ENCODE results near the gene HPSE2. TPM values are rescaled to one million over a fixed set of nuclear protein-coding genes. Genes with fewer than 3 reads are reported as not detected.
"Not testable (repeated sequence)": the region's sequence is repeated elsewhere in the genome, so short reads cannot be mapped to it uniquely, and the experiment has no call there.

HPSE2 gene
- total RNA-seq, 1 experiment from 2014 or later, result not detected

GRCh38 chr10:99276848-99277486 lies 41.3 kb upstream of the HPSE2 start:
- H3K4me1 ChIP-seq (replicated peaks; ENCODE audit: insufficient read depth), result no peaks in the 10 kb centered on the region
- no peaks in the 10 kb centered on the region for H3K9me3 ChIP-seq (ENCODE audit: insufficient read depth, low read depth)
- no TSS peak for BruUV-seq (replicated peaks)
- H4K20me1 ChIP-seq (ENCODE audit: insufficient read depth), result no peaks in the 10 kb centered on the region
- H3K9me2 ChIP-seq (ENCODE audit: insufficient read depth), result no peaks in the 10 kb centered on the region
- no peak for DNase-seq
- ChIA-PET POLR2A (ENCODE audit: unreplicated experiment) (interaction anchor here (0.6 kb wide), 1 partner anchor 56 kb away, joined by 7 read pairs; no protein-coding TSS in a partner anchor), CTCF (no interaction called here)
- no peaks in the 10 kb centered on the region for H3K36me3 ChIP-seq (ENCODE audit: low read depth)
- no peak overlapping the region for H3K4me2 ChIP-seq
- H3K27me3 ChIP-seq (ENCODE audit: insufficient read depth, low read depth), result peaks cover 2% of the 10 kb centered on the region; the same call in 1 of the 2 replicates
- TF ChIP-seq CTCF (conservative IDR thresholded peaks at IDR 0.05), result peak; percentile 62
- TF ChIP-seq EZH2 (IDR thresholded peaks at IDR 0.05; ENCODE audit: low read depth), result no peak
- H3F3A ChIP-seq (ENCODE audit: insufficient read depth, low read depth), result no peaks in the 10 kb centered on the region
- H3K27ac ChIP-seq, result no peak overlapping the region
- no peak overlapping the region for H2AFZ ChIP-seq
- no peak overlapping the region for H3K4me3 ChIP-seq
- intact Hi-C loops (cut with micrococcal nuclease; ENCODE audit: unreplicated experiment), result no loop called here
- H3K79me2 ChIP-seq (ENCODE audit: low read depth), result no peaks in the 10 kb centered on the region

- no peak for TF ChIP-seq CTCF (conservative IDR thresholded peaks at IDR 0.05)
- TF ChIP-seq EZH2 (IDR thresholded peaks at IDR 0.05; ENCODE audit: low read depth), result no peak
- H3K9me2 ChIP-seq (ENCODE audit: insufficient read depth), result no peaks in the 10 kb centered on the region
- BruUV-seq (replicated peaks), result no TSS peak
- no peaks in the 10 kb centered on the region for H4K20me1 ChIP-seq (ENCODE audit: insufficient read depth)
- H3K4me3 ChIP-seq, result no peak overlapping the region
- peaks cover 12% of the 10 kb centered on the region for H3K27me3 ChIP-seq (ENCODE audit: insufficient read depth, low read depth)
- H3K4me1 ChIP-seq (replicated peaks; ENCODE audit: insufficient read depth), result no peaks in the 10 kb centered on the region
- intact Hi-C loops (cut with micrococcal nuclease; ENCODE audit: unreplicated experiment), result no loop called here
- H2AFZ ChIP-seq, result no peak overlapping the region
- ChIA-PET POLR2A (ENCODE audit: unreplicated experiment) (no interaction called here), CTCF (no interaction called here)
- no peaks in the 10 kb centered on the region for H3K9me3 ChIP-seq (ENCODE audit: insufficient read depth, low read depth)
- no peaks in the 10 kb centered on the region for H3K79me2 ChIP-seq (ENCODE audit: low read depth)
- H3K36me3 ChIP-seq (ENCODE audit: low read depth), result no peaks in the 10 kb centered on the region
- H3F3A ChIP-seq (ENCODE audit: insufficient read depth, low read depth), result no peaks in the 10 kb centered on the region
- H3K27ac ChIP-seq, result no peak overlapping the region
- no peak overlapping the region for H3K4me2 ChIP-seq
- DNase-seq, result no peak
Observed at GRCh38 chr10:99266383-99266782, 30.7 kb upstream of the HPSE2 start.

GRCh38 chr10:99248824-99249223 lies 13.2 kb upstream of the HPSE2 start:
- H3K4me2 ChIP-seq, result no peak overlapping the region
- H3K79me2 ChIP-seq (ENCODE audit: low read depth), result no peaks in the 10 kb centered on the region
- ChIA-PET CTCF (no interaction called here), POLR2A (ENCODE audit: unreplicated experiment) (no interaction called here)
- no TSS peak for BruUV-seq (replicated peaks)
- intact Hi-C loops (cut with micrococcal nuclease; ENCODE audit: unreplicated experiment), result loop anchor here (5.0 to 10.0 kb wide), 2 partner anchors 457 to 1334 kb away; no protein-coding TSS in a partner anchor
- no peak overlapping the region for H3K4me3 ChIP-seq
- no peaks in the 10 kb centered on the region; the same call in 1 of the 2 replicates for H3K9me2 ChIP-seq (ENCODE audit: insufficient read depth)
- DNase-seq, result no peak
- no peaks in the 10 kb centered on the region for H3F3A ChIP-seq (ENCODE audit: insufficient read depth, low read depth)
- H3K27ac ChIP-seq, result no peak overlapping the region
- no peak overlapping the region for H2AFZ ChIP-seq
- H3K4me1 ChIP-seq (replicated peaks; ENCODE audit: insufficient read depth), result no peaks in the 10 kb centered on the region
- H3K36me3 ChIP-seq (ENCODE audit: low read depth), result no peaks in the 10 kb centered on the region
- no peaks in the 10 kb centered on the region for H4K20me1 ChIP-seq (ENCODE audit: insufficient read depth)
- H3K27me3 ChIP-seq (ENCODE audit: insufficient read depth, low read depth), result no peaks in the 10 kb centered on the region
- no peaks in the 10 kb centered on the region for H3K9me3 ChIP-seq (ENCODE audit: insufficient read depth, low read depth)
- no peak for TF ChIP-seq EZH2 (IDR thresholded peaks at IDR 0.05; ENCODE audit: low read depth)

- intact Hi-C loops (cut with micrococcal nuclease; ENCODE audit: unreplicated experiment), result loop anchor here (5.0 to 10.0 kb wide), 2 partner anchors 456 to 1333 kb away; no protein-coding TSS in a partner anchor
- H3K36me3 ChIP-seq (ENCODE audit: low read depth); CTCF ChIA-PET; DNase-seq; H3K27ac ChIP-seq; H3K27me3 ChIP-seq (ENCODE audit: insufficient read depth, low read depth); H3K4me1 ChIP-seq (replicated peaks; ENCODE audit: insufficient read depth); H3K9me3 ChIP-seq (ENCODE audit: insufficient read depth, low read depth); H3K9me2 ChIP-seq (ENCODE audit: insufficient read depth); POLR2A ChIA-PET (ENCODE audit: unreplicated experiment); H3K79me2 ChIP-seq (ENCODE audit: low read depth); H2AFZ ChIP-seq; H3K4me3 ChIP-seq; H4K20me1 ChIP-seq (ENCODE audit: insufficient read depth); H3K4me2 ChIP-seq; BruUV-seq (replicated peaks); H3F3A ChIP-seq (ENCODE audit: insufficient read depth, low read depth): not testable (repeated sequence)
Observed at GRCh38 chr10:99247893-99248292, 12.2 kb upstream of the HPSE2 start.

Data from PC-9 (cell line).